GM21576 (cell line): ENCODE data around the gene PACSIN3.
"Not testable (repeated sequence)": the region's sequence is repeated elsewhere in the genome, so short reads cannot be mapped to it uniquely, and the experiment has no call there.

ENCODE experiments used
- ATAC-seq: cut with Tn5 transposase; IDR thresholded peaks from one replicate; pipeline ENCODE4 v1.9.1; 2021; ENCODE audit warnings: mild to moderate bottlenecking, moderate library complexity; ENCODE audit not compliant: unreplicated experiment

The PACSIN3 gene

GRCh38 chr11:47198161-47198560, 11.9 kb upstream of the PACSIN3 start:
- ATAC-seq: not testable (repeated sequence)

- no peak for ATAC-seq
Observed at GRCh38 chr11:47192111-47192510, 5.9 kb upstream of the PACSIN3 start.

- not testable (repeated sequence) for ATAC-seq
Observed at GRCh38 chr11:47191137-47191536, 4.9 kb upstream of the PACSIN3 start.

GRCh38 chr11:47189100-47189834, 3.0 kb upstream of the PACSIN3 start:
- ATAC-seq: no peak

- no peak for ATAC-seq
Observed at GRCh38 chr11:47188259-47188658, 2.0 kb upstream of the PACSIN3 start.

- no peak for ATAC-seq
Observed at GRCh38 chr11:47187723-47188122, 1.5 kb upstream of the PACSIN3 start.

- no peak for ATAC-seq
Observed at GRCh38 chr11:47186700-47187695, 764 bp upstream of the PACSIN3 start.

GRCh38 chr11:47185305-47186075, 744 bp downstream of the PACSIN3 start:
- ATAC-seq: no peak

GRCh38 chr11:47184711-47185304, 1.4 kb downstream of the PACSIN3 start:
- no peak for ATAC-seq

GRCh38 chr11:47183969-47184368, 2.3 kb downstream of the PACSIN3 start:
- no peak for ATAC-seq

GRCh38 chr11:47183031-47183856, 3.0 kb downstream of the PACSIN3 start:
- no peak for ATAC-seq

GRCh38 chr11:47182380-47182779, 3.9 kb downstream of the PACSIN3 start:
- no peak for ATAC-seq

GRCh38 chr11:47181271-47181670, 5.0 kb downstream of the PACSIN3 start:
- no peak for ATAC-seq

- ATAC-seq: no peak
Observed at GRCh38 chr11:47180006-47180787, 6.0 kb downstream of the PACSIN3 start.

GRCh38 chr11:47179655-47179991, 6.6 kb downstream of the PACSIN3 start:
- no peak for ATAC-seq

GRCh38 chr11:47178737-47179654, 7.2 kb downstream of the PACSIN3 start:
- ATAC-seq: no peak

- ATAC-seq: no peak
Observed at GRCh38 chr11:47178316-47178715, 7.9 kb downstream of the PACSIN3 start.

GRCh38 chr11:47177846-47178245, 8.4 kb downstream of the PACSIN3 start:
- ATAC-seq: no peak
